ENCODE results near the gene HPRT1.

HPRT1 gene

GRCh38 chrX:134548257-134549201, 88.6 kb downstream of the HPRT1 start:
- peak overlapping the region; percentile 65 for H3K27ac ChIP-seq
- TF ChIP-seq, protein P1, sequence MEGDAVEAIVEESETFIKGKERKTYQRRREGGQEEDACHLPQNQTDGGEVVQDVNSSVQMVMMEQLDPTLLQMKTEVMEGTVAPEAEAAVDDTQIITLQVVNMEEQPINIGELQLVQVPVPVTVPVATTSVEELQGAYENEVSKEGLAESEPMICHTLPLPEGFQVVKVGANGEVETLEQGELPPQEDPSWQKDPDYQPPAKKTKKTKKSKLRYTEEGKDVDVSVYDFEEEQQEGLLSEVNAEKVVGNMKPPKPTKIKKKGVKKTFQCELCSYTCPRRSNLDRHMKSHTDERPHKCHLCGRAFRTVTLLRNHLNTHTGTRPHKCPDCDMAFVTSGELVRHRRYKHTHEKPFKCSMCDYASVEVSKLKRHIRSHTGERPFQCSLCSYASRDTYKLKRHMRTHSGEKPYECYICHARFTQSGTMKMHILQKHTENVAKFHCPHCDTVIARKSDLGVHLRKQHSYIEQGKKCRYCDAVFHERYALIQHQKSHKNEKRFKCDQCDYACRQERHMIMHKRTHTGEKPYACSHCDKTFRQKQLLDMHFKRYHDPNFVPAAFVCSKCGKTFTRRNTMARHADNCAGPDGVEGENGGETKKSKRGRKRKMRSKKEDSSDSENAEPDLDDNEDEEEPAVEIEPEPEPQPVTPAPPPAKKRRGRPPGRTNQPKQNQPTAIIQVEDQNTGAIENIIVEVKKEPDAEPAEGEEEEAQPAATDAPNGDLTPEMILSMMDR (conservative IDR thresholded peaks at IDR 0.05) = no peak

All from VCaP (cell line).